Neural cell (in vitro differentiated cells): ENCODE measurements around the gene NCKAP5. TPM values are rescaled to one million over a fixed set of nuclear protein-coding genes. Genes with fewer than 3 reads are reported as not detected.

Source experiments
- H2AFZ ChIP-seq: fragments of 200-600, 300-800 bp; sonication (generic), shearing (Covaris generic); 2 replicates; pipeline ENCODE4 v1.6.0; 2014; ENCODE audit warnings: low read depth, mild to moderate bottlenecking, antibody characterized with exemption, low read length, moderate library complexity
- H3F3A ChIP-seq: fragments of 200-600 bp; shearing (Covaris generic); 2 replicates; pipeline ENCODE4 v1.6.1; 2016; ENCODE audit warnings: mild to moderate bottlenecking, moderate library complexity, mixed read lengths, antibody characterized with exemption, low read length; ENCODE audit not compliant: insufficient read depth, poor library complexity, severe bottlenecking
- H3K27ac ChIP-seq: fragments of 200-600, 300-800 bp; sonication (generic), shearing (Covaris generic); 2 replicates; pipeline ENCODE4 v1.5.1; 2014; ENCODE audit warnings: mild to moderate bottlenecking, low read length, moderate library complexity
- H3K27me3 ChIP-seq: fragments of 300-800, 200-600 bp; sonication (generic), shearing (Covaris generic); 2 replicates; pipeline ENCODE4 v1.6.0; 2014; ENCODE audit warnings: mild to moderate bottlenecking, low read depth, low read length, moderate library complexity; ENCODE audit not compliant: insufficient read depth
- H3K36me3 ChIP-seq: fragments of 300-800, 200-600 bp; sonication (generic), shearing (Covaris generic); 2 replicates; pipeline ENCODE4 v1.5.1; 2014; ENCODE audit warnings: mild to moderate bottlenecking, antibody characterized with exemption, low read length, moderate library complexity; ENCODE audit not compliant: insufficient read depth
- H3K4me2 ChIP-seq: fragments of 300-800, 200-600 bp; sonication (generic), shearing (Covaris generic); 2 replicates; pipeline ENCODE4 v1.6.0; 2014; ENCODE audit warnings: mild to moderate bottlenecking, low read length
- H3K4me3 ChIP-seq: fragments of 300-800, 200-600 bp; sonication (generic), shearing (Covaris generic); 2 replicates; pipeline ENCODE4 v1.5.1; 2014; ENCODE audit warnings: mild to moderate bottlenecking, low read length, moderate library complexity
- H3K79me2 ChIP-seq: fragments of 200-600 bp; shearing (Covaris generic); replicated peaks from 2 replicates; pipeline ENCODE4 v1.6.0; 2014; ENCODE audit warnings: mild to moderate bottlenecking, low read length, moderate library complexity; ENCODE audit not compliant: insufficient read depth
- H3K9ac ChIP-seq: fragments of 300-800, 200-600 bp; sonication (generic), shearing (Covaris generic); 2 replicates; pipeline ENCODE4 v1.6.1; 2016; ENCODE audit warnings: mild to moderate bottlenecking, low read length, mixed read lengths
- H3K9me2 ChIP-seq: fragments of 200-600 bp; shearing (Covaris generic); 2 replicates; pipeline ENCODE4 v1.6.1; 2016; ENCODE audit warnings: mild to moderate bottlenecking, low read length, mixed read lengths; ENCODE audit not compliant: insufficient read depth
- H3K9me3 ChIP-seq: fragments of 200-600, 300-800 bp; sonication (generic), shearing (Covaris generic); 2 replicates; pipeline ENCODE4 v1.6.1; 2016; ENCODE audit warnings: mild to moderate bottlenecking, mixed run types, low read length, moderate library complexity, mixed read lengths
- H4K20me1 ChIP-seq: fragments of 200-600 bp; shearing (Covaris generic); 2 replicates; pipeline ENCODE4 v1.6.1; 2016; ENCODE audit warnings: mild to moderate bottlenecking, mixed run types; ENCODE audit not compliant: insufficient read depth
- EP300 ChIP-seq: fragments of 450-650 bp; conservative IDR thresholded peaks from 2 replicates; pipeline ENCODE4 v1.6.1; 2014; ENCODE audit warnings: antibody characterized with exemption, mild to moderate bottlenecking, moderate library complexity; ENCODE audit not compliant: poor library complexity, severe bottlenecking
- EZH2 ChIP-seq: fragments of 200-600, 300-800 bp; shearing (Covaris generic), sonication (generic); IDR thresholded peaks from 2 replicates; pipeline ENCODE4 v1.6.1; 2014; ENCODE audit warnings: antibody characterized with exemption, low read length, borderline replicate concordance, mild to moderate bottlenecking; ENCODE audit not compliant: insufficient read depth, poor library complexity, severe bottlenecking
- MXI1 ChIP-seq: fragments of 450-650 bp; conservative IDR thresholded peaks from 2 replicates; pipeline ENCODE4 v1.6.1; 2014; ENCODE audit warnings: antibody characterized with exemption, mild to moderate bottlenecking; ENCODE audit not compliant: poor library complexity, severe bottlenecking
- POLR2AphosphoS5 ChIP-seq: IDR thresholded peaks from 2 replicates; pipeline ENCODE4 v1.6.1; 2012
- RAD21 ChIP-seq: fragments of 450-650 bp; conservative IDR thresholded peaks from 2 replicates; pipeline ENCODE4 v1.6.1; 2014; ENCODE audit warnings: antibody characterized with exemption, mild to moderate bottlenecking, moderate library complexity
- SMC3 ChIP-seq: fragments of 450-650 bp; conservative IDR thresholded peaks from 2 replicates; pipeline ENCODE4 v1.6.1; 2014; ENCODE audit warnings: antibody characterized with exemption, mild to moderate bottlenecking, moderate library complexity; ENCODE audit not compliant: poor library complexity
- TAF1 ChIP-seq: IDR thresholded peaks from 2 replicates; pipeline ENCODE4 v1.6.1; 2012; ENCODE audit warnings: low read depth
- polyA plus RNA-seq: library from polyadenylated mRNA; depleted of rRNA; stranded (reverse); fragments of >200 nt; gene quantifications from 2 replicates; pipeline ENCODE4 v1.2.3, GENCODE V29; 2014
- TF ChIP-seq, protein P1 (sequence below): fragments of 450-650 bp; IDR thresholded peaks from 2 replicates; pipeline ENCODE4 v1.5.1; 2014; ENCODE audit warnings: antibody characterized with exemption, mild to moderate bottlenecking, moderate library complexity; ENCODE audit not compliant: poor library complexity, severe bottlenecking
- TF ChIP-seq, protein P2 (sequence below): IDR thresholded peaks from 2 replicates; pipeline ENCODE4 v1.6.1; 2012; ENCODE audit warnings: borderline replicate concordance

NCKAP5 gene
- polyA plus RNA-seq, 1 donor from 2014 or later, result 2.4 TPM

- H3K27ac ChIP-seq, result no peak overlapping the region
- no peak overlapping the region for H3K4me2 ChIP-seq
- no peaks in the 10 kb centered on the region for H3K9me2 ChIP-seq
- H3K36me3 ChIP-seq, result no peaks in the 10 kb centered on the region
- H3K9ac ChIP-seq, result no peak overlapping the region
- H3K79me2 ChIP-seq, result no peaks in the 10 kb centered on the region
- H3K9me3 ChIP-seq, result no peaks in the 10 kb centered on the region
- TF ChIP-seq, protein P1, sequence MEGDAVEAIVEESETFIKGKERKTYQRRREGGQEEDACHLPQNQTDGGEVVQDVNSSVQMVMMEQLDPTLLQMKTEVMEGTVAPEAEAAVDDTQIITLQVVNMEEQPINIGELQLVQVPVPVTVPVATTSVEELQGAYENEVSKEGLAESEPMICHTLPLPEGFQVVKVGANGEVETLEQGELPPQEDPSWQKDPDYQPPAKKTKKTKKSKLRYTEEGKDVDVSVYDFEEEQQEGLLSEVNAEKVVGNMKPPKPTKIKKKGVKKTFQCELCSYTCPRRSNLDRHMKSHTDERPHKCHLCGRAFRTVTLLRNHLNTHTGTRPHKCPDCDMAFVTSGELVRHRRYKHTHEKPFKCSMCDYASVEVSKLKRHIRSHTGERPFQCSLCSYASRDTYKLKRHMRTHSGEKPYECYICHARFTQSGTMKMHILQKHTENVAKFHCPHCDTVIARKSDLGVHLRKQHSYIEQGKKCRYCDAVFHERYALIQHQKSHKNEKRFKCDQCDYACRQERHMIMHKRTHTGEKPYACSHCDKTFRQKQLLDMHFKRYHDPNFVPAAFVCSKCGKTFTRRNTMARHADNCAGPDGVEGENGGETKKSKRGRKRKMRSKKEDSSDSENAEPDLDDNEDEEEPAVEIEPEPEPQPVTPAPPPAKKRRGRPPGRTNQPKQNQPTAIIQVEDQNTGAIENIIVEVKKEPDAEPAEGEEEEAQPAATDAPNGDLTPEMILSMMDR, result no peak
- TF ChIP-seq MXI1 (no peak), RAD21 (no peak), SMC3 (no peak), TAF1 (no peak), EZH2 (no peak), POLR2AphosphoS5 (no peak)
- TF ChIP-seq, protein P2, sequence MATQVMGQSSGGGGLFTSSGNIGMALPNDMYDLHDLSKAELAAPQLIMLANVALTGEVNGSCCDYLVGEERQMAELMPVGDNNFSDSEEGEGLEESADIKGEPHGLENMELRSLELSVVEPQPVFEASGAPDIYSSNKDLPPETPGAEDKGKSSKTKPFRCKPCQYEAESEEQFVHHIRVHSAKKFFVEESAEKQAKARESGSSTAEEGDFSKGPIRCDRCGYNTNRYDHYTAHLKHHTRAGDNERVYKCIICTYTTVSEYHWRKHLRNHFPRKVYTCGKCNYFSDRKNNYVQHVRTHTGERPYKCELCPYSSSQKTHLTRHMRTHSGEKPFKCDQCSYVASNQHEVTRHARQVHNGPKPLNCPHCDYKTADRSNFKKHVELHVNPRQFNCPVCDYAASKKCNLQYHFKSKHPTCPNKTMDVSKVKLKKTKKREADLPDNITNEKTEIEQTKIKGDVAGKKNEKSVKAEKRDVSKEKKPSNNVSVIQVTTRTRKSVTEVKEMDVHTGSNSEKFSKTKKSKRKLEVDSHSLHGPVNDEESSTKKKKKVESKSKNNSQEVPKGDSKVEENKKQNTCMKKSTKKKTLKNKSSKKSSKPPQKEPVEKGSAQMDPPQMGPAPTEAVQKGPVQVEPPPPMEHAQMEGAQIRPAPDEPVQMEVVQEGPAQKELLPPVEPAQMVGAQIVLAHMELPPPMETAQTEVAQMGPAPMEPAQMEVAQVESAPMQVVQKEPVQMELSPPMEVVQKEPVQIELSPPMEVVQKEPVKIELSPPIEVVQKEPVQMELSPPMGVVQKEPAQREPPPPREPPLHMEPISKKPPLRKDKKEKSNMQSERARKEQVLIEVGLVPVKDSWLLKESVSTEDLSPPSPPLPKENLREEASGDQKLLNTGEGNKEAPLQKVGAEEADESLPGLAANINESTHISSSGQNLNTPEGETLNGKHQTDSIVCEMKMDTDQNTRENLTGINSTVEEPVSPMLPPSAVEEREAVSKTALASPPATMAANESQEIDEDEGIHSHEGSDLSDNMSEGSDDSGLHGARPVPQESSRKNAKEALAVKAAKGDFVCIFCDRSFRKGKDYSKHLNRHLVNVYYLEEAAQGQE, result no peak
- no peak overlapping the region for H3K4me3 ChIP-seq
- no peaks in the 10 kb centered on the region for H4K20me1 ChIP-seq
- H3F3A ChIP-seq, result no peaks in the 10 kb centered on the region
- no peaks in the 10 kb centered on the region for H3K27me3 ChIP-seq
- H2AFZ ChIP-seq, result no peak overlapping the region
Measured at GRCh38 chr2:133082034-133082433, 486.2 kb downstream of the NCKAP5 start.

GRCh38 chr2:133080822-133081221 is 487.4 kb downstream of the NCKAP5 start:
- Histone ChIP-seq H3F3A (no peaks in the 10 kb centered on the region), H3K4me3 (no peak overlapping the region), H3K9me2 (no peaks in the 10 kb centered on the region), H3K27ac (no peak overlapping the region), H3K79me2 (no peaks in the 10 kb centered on the region), H2AFZ (no peak overlapping the region), H3K9ac (no peak overlapping the region), H4K20me1 (no peaks in the 10 kb centered on the region), H3K4me2 (no peak overlapping the region), H3K36me3 (no peaks in the 10 kb centered on the region), H3K27me3 (no peaks in the 10 kb centered on the region), H3K9me3 (no peaks in the 10 kb centered on the region)
- no peak for TF ChIP-seq EZH2
- no peak for TF ChIP-seq POLR2AphosphoS5
- no peak for TF ChIP-seq TAF1
- no peak for TF ChIP-seq EP300
- TF ChIP-seq, protein P2, result no peak
- no peak for TF ChIP-seq MXI1
